HK-2 (cell line): ENCODE data around the gene RBM6.
"Not testable (repeated sequence)": the region's sequence is repeated elsewhere in the genome, so short reads cannot be mapped to it uniquely, and the experiment has no call there.

ENCODE experiments used
- DNase-seq: peaks from one replicate; pipeline ENCODE4 v3.0.0-alpha.2; 2018; ENCODE audit not compliant: unreplicated experiment

The RBM6 gene

DNA sequence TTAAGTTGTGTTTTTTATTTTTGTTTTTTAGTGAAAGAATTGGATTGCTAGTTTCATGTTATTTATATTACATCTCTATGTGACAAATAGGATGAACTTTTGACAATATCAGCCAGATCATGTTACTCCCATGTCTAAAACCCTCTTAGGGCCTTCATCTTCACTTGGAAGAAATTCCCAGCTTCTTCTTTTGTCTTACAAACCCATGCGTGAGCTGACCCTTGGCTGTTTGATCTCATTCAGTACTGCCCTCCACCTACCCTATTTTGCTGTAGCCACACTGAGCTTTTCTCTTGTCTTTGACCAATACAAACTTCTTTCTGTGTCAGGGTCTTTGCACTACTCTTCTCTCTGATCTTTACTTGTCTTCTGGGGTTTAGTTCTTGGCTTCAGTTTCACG is 37.0 kb downstream of the RBM6 start:
- DNase-seq: no peak

GRCh38 chr3:49984394-49984793 is 44.4 kb downstream of the RBM6 start:
- DNase-seq: no peak

DNA sequence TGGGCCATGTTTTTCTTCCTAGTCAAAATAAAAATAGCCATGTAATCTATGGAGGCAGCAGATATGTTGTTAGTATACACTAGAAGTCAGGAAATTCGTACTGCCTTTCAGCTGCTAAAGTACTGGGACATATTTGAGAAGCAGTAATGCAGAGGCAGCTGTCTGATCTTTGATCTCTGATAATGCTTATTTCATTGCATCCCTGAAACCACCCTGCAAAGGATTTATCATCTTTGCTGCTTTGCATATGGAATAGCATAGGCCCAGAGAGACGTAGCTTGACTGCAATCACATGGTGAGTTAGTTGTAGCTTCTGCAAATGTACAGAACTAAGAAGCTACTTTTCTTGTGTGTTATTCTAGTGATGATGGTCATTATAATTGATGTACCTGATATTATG is 52.4 kb downstream of the RBM6 start:
- no peak for DNase-seq

DNA sequence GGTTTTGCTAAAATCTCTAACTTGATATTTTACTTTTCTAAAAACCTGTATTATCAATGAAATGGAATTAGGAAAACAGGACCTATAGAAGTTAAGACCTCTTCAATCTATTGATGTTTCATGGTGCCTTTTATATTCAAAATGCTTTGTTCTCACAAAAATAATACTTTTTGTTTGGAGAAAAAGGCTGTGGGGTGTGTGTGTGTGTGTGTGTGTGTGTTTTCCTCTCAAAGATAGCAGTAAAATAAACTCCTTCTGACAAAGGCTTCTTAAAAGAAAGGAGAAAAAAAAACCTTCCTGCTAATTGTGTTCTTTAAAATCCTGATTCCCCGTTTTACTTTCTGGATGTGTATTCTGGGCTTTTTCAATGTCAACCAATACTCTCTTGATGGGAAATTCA is 54.5 kb downstream of the RBM6 start:
- DNase-seq: no peak

- DNase-seq: no peak
Measured at GRCh38 chr3:49996016-49996415, 56.1 kb downstream of the RBM6 start.

GRCh38 chr3:49997862-49998261 is 57.9 kb downstream of the RBM6 start:
- no peak for DNase-seq

- no peak for DNase-seq
Measured at GRCh38 chr3:49998326-49998725, 58.4 kb downstream of the RBM6 start.

DNA sequence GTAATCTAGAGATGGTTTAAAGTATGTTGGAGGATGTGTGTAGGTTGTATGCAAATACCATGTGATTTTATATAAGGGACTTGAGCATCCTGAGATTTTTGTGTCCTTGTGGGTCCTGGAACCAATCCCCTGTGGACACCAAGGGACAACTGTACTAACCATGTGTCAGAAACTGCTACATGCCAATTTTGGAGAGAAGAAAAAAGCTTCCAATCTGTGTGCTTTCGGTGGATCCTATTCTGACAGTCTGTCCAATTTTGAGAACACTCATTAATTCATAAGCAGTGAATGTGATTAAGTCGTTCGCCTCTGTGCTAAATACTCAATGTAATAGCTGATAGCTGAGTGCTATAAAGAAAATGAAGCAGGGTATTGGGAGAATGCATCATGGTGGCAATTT is 61.6 kb downstream of the RBM6 start:
- no peak for DNase-seq

DNA sequence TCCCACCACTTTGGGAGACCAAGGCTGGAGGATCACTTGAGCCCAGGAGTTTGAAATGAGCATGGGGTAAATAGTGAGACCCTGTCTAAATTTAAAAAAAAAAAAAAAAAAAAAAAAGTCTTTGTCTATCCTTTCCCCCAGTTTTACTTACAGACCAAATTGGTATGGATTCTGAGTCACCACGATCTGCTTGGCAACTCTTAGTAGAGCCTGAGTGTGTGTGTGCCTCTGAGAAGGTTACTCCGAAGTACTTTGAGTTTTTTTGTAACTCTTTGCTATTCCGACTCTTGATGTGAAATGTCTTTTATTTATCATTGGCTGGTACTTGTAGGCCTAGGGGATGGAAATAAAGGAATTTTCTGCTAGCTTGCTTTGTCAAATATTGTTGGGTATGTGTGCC is 63.3 kb downstream of the RBM6 start:
- no peak for DNase-seq

GRCh38 chr3:50003824-50004223 is 63.9 kb downstream of the RBM6 start:
- DNase-seq: no peak

DNA sequence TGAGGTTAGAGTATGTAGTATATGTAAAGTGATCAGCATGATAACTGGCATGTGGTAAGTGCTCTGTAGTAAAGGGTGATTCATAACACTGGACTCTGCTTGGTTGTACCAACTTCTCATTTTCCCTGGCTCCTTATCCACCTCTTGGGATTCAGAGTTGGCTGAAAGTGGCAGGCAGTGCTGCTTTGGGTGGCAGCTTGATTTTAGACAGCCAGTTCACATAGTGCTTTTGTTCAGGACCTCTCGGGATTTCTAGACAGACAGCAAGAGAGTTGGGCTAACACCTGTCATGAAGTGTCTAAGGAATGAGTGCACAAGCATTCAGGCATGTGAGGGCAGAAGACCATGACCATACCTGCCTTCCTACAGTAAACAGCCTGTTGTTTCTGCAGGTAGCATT is 69.0 kb downstream of the RBM6 start:
- DNase-seq: no peak

DNA sequence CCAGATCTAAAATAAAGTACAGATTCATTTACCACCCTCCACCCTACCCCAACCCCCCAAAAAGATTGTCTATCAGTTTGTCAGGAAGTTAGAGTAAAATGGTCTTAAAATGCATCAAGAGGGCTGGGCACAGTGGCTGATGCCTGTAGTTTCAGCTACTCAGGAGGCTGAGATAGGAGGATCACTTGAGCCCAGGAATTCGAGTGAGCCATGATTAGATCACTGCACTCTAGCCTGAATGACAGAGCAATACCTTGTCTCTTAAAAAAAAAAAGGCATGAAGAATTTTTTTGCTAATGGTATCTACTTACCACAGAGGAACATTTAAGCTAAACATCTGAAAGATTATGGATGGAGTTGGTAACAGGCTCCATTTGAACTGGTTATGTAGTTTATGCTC is 71.0 kb downstream of the RBM6 start:
- DNase-seq: peak; percentile 11

GRCh38 chr3:50015918-50016317 is 76.0 kb downstream of the RBM6 start:
- no peak for DNase-seq

GRCh38 chr3:50028346-50028745 is 88.4 kb downstream of the RBM6 start:
- no peak for DNase-seq

DNA sequence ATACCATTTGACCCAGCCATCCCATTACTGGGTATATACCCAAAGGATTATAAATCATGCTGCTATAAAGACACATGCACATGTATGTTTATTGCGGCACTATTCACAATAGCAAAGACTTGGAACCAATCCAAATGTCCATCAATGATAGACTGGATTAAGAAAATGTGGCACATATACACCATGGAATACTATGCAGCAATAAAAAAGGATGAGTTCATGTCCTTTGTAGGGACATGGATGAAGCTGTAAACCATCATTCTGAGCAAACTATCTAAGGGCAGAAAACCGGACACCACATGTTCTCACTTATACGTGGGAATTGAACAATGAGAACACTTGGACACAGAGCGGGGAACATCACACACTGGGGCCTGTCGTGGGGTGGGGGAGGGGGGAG is 91.3 kb downstream of the RBM6 start:
- DNase-seq: not testable (repeated sequence)

DNA sequence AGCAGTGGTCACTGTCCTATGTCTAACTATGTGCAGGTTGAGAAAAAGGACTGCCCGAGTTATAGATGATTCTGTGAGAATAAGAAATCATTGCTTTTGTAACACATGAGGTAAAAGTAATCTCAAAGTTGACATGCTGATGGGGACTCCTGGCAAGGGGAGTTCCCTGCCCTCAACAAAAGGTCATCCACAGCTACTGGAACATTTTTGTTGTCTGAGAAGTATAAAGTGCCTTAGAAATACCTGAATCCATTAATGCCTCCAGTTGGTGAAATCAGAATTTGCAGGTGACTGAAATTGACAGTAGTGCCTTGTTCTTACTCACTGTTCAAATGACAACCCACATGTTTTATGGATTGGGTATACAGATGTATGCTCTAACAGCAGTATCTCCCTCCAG is 105.0 kb downstream of the RBM6 start:
- DNase-seq: no peak

DNA sequence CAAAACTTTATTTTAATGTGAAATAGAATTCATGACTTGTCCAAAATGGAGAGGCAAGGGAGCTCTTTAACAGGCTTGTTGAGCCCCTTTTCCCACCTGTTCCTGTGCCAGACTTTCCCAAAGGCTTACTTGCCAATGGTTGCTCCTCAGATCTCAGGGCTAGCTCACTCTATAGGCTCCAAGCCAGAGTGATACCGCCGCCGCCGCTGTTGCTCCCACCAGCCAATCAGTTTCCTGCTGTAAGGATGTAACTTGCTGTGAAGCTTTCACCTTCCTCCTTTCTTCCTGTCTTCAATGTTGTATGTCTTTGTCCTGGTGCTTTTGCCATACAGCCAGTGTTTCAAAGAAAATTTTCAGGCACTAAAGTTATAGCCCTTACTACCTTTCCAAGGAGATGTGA is 107.5 kb downstream of the RBM6 start:
- no peak for DNase-seq

GRCh38 chr3:50050361-50050760 is 110.4 kb downstream of the RBM6 start:
- no peak for DNase-seq

DNA sequence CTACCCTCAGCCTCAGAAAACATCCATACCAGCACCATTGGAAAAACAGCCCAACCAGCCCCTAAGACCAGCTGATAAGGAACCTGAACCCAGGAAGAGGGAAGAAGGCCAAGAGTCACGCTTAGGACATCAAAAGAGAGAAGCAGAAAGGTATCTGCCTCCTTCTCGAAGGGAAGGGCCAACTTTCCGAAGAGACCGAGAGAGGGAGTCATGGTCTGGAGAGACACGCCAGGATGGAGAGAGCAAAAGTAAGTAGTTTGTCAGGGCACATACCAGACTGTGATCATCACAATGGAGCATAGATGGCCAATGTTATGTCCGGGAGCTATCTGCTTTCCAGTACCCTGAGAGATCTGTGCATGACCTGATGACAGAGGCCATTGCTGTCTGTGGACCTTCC is 117.8 kb downstream of the RBM6 start:
- DNase-seq: no peak

DNA sequence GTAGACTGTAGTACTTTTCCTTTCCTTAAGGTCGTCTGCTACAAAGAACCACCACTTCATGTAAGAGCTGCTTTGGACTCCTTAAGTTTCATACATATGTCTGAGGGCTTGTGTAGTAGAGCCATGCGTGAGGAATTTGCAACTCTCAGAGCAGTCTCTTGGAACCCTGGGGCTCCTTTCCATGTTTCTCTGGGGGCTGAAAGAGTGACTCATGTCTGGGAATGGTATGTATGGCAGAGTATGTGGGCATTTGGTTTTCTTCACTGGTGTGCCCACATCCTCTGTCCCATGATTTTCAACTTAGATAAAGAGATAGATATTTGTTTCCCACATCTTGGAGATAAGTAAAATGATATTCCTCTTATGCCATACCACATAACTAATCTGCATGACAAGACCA is 128.2 kb downstream of the RBM6 start:
- no peak for DNase-seq

DNA sequence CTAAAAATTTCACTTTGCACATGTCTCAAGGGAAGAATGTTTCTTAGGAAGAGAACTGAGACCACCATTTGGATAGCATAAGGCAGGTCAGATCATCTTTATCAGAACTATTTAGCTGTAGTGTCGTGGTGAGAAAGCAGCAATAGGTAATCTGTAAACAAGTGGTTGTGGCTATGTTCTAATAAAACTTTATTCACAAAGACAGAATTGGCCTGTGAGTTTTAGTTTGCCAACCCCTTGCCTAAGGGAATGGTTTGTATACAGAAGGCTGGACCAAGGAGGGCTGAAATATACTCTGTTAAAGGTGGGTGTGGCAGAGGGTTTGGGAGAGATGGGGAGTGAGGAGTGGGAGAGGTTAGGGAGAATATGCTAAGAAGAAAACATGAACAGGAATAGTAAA is 138.1 kb downstream of the RBM6 start:
- DNase-seq: no peak

DNA sequence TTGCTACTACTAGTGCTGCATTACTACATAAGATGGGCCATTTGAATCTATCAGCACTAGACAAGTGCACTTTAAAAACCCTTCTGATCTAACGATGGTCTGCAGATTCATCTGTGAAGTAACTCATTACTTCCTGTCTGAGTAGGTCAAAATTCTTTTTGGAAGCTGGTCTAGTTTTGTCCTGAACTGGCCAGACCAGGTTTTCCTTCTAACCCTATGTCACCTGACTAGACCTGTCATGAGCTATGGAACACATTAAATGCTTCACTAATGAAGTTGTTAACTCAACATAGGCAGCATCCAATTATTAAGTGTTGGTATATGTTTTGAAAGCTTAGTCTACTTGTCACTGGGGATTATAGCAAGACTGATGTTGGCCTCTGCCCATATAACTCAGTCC is 138.7 kb downstream of the RBM6 start:
- DNase-seq: no peak

DNA sequence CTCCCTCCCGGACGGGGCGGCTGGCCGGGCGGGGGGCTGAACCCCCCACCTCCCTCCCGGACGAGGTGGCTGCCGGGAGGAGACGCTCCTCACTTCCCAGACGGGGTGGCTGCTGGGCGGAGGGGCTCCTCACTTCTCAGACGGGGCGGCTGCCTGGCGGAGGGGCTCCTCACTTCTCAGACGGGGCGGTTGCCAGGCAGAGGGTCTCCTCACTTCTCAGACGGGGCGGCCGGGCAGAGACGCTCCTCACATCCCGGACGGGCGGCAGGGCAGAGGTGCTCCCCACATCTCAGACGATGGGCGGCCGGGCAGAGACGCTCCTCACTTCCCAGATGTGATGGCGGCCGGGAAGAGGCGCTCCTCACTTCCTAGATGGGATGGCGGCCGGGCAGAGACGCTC is 145.0 kb downstream of the RBM6 start:
- DNase-seq: not testable (repeated sequence)

GRCh38 chr3:50088725-50089608 is 149.0 kb downstream of the RBM6 start, which contains the start of gene RBM5:
Gene RBM5, plus strand, starts transcription at chr3:50088919. Its CDS starts 1,516 bp downstream, at chr3:50090435.
- peak; percentile 85 for DNase-seq
